GM21825 (cell line): ENCODE results near the gene SOX11.

Experiments
- ATAC-seq: cut with Tn5 transposase; IDR thresholded peaks from one replicate; pipeline ENCODE4 v1.9.1; 2021; ENCODE audit warnings: mild to moderate bottlenecking, moderate library complexity; ENCODE audit not compliant: unreplicated experiment

The SOX11 gene

GRCh38 chr2:5691221-5691984 is 781 bp upstream of the SOX11 start:
- no peak for ATAC-seq

- no peak for ATAC-seq
Observed at GRCh38 chr2:5692561-5693286, 540 bp downstream of the SOX11 start.

GRCh38 chr2:5693287-5694201 is 1.4 kb downstream of the SOX11 start:
- no peak for ATAC-seq

- ATAC-seq: no peak
Observed at GRCh38 chr2:5694306-5694705, 2.1 kb downstream of the SOX11 start.

GRCh38 chr2:5695654-5696403 is 3.6 kb downstream of the SOX11 start:
- ATAC-seq: no peak

- no peak for ATAC-seq
Observed at GRCh38 chr2:5696404-5696944, 4.3 kb downstream of the SOX11 start.

GRCh38 chr2:5696945-5697521 is 4.8 kb downstream of the SOX11 start:
- ATAC-seq: no peak

- ATAC-seq: no peak
Observed at GRCh38 chr2:5697562-5697961, 5.4 kb downstream of the SOX11 start.

- no peak for ATAC-seq
Observed at GRCh38 chr2:5698134-5698533, 6.0 kb downstream of the SOX11 start.

GRCh38 chr2:5699963-5700362 is 7.8 kb downstream of the SOX11 start:
- ATAC-seq: no peak

GRCh38 chr2:5700551-5700950 is 8.4 kb downstream of the SOX11 start:
- ATAC-seq: no peak

GRCh38 chr2:5701266-5701665 is 9.1 kb downstream of the SOX11 start:
- ATAC-seq: no peak

- ATAC-seq: no peak
Observed at GRCh38 chr2:5703166-5703565, 11.0 kb downstream of the SOX11 start.

GRCh38 chr2:5705490-5705889 is 13.3 kb downstream of the SOX11 start:
- ATAC-seq: no peak

GRCh38 chr2:5706717-5707455 is 14.7 kb downstream of the SOX11 start:
- no peak for ATAC-seq

GRCh38 chr2:5710615-5711014 is 18.4 kb downstream of the SOX11 start:
- ATAC-seq: no peak

- ATAC-seq: no peak
Observed at GRCh38 chr2:5713101-5713500, 20.9 kb downstream of the SOX11 start.

- no peak for ATAC-seq
Observed at GRCh38 chr2:5719629-5720334, 27.6 kb downstream of the SOX11 start.

- ATAC-seq: no peak
Observed at GRCh38 chr2:5720426-5720825, 28.2 kb downstream of the SOX11 start.
